GM23248 (cell line): ENCODE measurements around the gene CADM1.

Source experiments
- EZH2 ChIP-seq: fragments of 200-600 bp; sonication (generic); IDR thresholded peaks from 2 replicates; pipeline ENCODE4 v1.6.1; 2018; ENCODE audit warnings: antibody characterized with exemption, mild to moderate bottlenecking; ENCODE audit not compliant: insufficient read depth, poor library complexity, severe bottlenecking
- EZH2phosphoT487 ChIP-seq: fragments of 200-600 bp; sonication (generic); IDR thresholded peaks from 2 replicates; pipeline ENCODE4 v1.6.1; 2018; ENCODE audit warnings: antibody characterized with exemption, moderate library complexity, mild to moderate bottlenecking, low read depth; ENCODE audit not compliant: insufficient read depth

DNA sequence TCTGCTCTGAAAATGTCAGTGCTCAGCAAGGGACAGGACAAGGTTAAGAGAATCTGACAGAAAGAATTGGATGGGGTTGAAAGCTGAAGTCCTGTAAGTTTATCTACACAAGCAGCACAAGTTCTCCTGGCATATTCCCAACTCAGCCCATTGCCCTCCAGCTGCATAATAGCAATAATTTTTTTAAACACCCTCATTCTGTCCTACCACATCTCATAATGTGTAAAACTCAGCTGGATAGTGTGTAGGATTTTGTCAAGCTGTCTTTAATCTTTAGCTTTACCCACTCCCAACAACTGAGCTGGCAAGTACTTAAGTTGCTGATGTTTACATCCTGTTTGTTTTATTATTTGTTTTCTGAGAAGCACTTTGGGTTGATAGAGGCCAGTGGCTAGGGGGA is 158.9 kb downstream of the CADM1 start:
- TF ChIP-seq EZH2phosphoT487 (no peak), EZH2 (no peak)
